Activated CD4-positive, alpha-beta T cell treated with anti-CD3 and anti-CD28 coated beads, Interleukin-2, amount 50 U/mL, for 24 hours (primary cell): ENCODE measurements around the gene DCTN1.
A peak's percentile ranks its signal among the peaks of the same experiment; 100 is the strongest.

Experiments
- DNase-seq, 2 donors: peaks; one replicate each; pipeline ENCODE4 v3.0.0-alpha.2; 2020; ENCODE audit warnings: low read depth in 1 of 2, low spot score in 1 of 2

Gene DCTN1

DNA sequence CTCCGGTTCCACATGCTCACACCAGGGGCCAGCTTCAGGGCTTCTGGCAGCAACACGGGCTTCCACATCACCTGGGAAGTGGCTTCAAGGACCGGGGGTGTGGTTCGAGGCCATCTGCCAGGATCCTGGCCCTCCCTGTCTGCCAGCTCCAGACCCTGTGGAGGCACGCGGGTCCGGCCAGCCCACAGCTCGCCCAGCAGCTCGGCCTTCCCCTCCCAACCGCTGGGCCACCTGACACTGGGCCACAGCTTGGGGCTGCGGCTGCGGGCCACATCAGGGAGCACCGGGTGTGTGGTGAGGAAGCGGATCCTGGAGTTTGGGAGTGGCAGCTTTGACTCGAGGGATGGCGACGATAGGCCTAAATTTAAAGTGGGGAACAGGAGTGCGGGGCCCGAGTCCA is 34.3 kb upstream of the DCTN1 start:
- DNase-seq, result no peak

DNA sequence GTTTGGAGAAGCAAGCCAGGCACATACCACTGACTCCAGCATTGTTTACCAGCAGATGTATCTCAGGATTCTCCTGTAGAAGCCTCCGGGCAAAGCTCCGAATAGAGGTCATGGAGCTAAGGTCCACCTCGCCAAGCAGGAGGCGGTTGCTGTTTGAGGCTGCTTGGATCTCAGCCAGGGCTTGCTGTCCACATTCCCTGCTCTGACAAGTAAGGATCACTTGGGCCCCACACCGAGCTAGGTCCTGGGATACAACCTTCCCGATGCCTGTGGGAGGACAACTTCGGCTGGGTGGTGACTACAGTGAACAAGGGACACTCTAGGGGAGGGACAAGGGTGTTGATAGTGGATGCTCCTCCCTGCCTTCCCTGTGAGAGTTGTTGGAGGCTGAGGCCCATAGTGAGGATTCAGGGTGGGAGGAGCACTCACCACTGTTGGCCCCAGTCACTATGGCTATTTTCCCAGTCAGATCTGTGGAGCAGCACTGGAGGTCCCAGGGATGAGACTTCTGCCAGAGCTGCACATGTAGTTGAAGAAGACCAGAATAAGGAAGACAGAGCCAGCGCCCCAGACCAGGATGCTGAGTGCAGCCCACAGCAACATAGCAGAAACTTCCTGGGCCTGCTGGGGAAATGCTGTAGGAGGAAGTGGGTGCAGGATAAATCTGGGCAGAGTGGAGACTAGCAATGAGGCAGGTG is 33.0 kb upstream of the DCTN1 start:
- no peak for DNase-seq

DNA sequence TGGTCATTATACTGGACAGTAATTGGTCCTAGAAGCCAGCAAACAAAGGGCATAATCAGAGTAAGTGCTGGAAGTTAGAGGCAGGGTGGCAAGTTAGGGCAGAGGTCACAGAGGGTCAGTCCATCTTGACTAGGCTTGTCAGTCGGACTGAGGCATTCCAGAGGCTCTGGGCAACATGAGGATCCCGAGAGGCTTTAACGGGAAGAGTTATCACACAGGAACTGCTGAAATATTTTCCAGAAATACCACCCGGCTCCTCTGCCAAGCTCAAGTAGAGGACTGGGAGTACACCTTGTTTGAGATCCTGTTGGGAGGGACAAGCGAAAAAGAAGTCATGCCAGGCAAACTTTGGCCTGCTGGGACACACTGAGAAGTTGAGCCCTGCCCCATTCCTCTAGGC is 27.6 kb upstream of the DCTN1 start:
- no peak for DNase-seq

DNA sequence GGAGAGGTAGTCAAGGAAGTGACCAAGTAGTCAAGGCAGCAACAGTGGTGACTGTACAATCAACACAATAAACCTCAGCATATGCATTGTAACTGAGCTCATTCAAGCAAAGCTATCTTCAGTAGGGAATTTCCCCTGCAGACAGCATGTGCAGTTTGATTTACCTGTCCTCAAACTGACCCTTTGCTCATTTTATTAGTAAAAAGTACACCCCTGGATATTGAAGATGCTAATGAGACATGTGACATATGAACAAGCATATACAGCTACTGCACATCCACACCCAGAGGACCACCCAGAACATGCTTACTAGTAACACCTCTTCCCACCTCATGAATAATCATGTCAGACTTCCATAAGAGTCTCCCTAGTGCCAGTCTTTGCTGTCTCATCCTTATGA is 25.9 kb upstream of the DCTN1 start:
- DNase-seq, result no peak

DNA sequence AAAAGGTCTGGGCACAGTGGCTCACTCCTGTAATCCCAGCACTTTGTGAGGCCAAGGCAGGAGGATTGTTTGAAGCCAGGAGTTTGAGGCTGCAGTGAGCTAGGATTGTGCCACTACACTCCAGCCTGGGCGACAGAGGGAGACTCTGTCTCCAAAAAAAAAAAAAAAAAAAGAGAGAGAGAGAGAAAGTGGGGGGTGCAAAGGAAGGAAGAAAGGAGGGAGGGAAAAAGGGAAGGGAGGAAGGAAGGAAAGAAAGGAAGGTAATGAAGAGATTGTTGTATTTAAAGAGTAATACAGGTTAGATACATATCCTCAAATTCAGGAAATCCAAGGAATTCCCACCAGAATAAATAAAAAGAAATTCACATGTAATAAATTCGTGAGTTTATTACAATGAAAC is 21.8 kb upstream of the DCTN1 start:
- no peak for DNase-seq

DNA sequence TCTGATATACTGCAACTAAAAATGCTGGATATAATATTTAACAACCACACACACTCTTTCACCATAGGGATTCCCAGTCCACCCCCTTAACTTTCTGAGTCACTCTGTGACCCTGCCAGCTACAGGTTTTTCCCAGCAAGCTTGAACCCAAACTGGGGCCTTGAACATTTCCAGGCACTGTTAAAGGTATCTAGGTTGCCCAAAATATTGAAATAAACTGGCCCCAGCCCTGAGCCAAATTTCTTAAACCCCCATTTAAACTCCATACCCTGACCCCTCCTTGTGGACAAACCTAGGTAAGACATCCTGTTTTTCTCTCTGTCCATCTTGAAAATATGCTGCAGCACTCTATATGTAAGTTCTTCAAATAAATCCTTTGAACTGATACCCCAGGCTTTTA is 19.7 kb upstream of the DCTN1 start:
- DNase-seq, result no peak

DNA sequence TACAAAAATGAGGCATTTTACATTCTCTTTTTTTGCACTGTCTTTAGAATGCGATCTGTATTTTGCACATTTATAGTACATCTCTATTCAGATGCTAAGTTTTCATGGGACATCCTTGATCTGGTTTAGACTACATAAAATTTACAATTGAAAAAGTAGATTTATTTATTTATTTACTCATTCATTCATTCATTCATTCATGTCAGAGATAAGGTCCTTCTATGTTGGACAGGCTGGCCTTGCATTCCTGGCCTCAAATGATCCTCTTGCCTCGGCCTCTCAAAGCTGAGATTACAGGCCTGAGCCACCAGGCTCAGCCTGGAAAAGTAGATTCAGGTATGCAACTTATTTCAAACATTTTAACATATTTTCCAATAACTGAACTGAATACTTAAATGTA is 16.0 kb upstream of the DCTN1 start:
- DNase-seq, result no peak

DNA sequence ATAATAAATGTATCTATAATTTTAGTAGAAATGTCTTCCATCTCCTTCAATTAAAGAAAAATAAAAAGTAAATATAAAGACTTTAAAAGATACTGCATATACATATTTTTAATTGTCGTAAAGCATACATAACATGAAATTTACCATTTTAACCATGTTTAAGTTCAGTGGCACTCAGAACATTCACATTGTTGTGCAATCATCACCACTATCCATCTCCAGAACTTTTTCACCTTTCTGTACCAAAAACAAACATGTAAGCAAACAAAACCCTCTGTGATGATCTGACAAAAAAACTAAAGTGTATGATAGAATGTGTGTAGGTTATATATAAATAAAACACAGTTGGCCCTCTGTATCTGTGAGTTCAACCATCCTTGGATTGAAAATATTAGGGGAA is 13.4 kb upstream of the DCTN1 start:
- DNase-seq, result no peak

DNA sequence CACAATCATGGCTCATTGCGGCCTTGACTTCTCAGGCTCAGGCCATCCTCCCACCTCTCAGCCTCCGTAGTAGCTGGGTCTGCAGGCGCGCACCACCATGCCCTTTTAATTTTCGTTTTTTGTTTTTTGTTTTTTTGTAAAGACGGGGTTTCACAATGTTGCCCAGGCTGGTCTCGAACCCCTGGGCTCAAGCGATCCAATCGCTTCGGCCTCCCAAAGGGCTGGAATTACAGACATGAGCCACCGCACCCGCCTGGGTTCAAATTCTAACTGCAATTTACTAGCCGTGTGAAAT is 12.3 kb upstream of the DCTN1 start:
- DNase-seq, result no peak

DNA sequence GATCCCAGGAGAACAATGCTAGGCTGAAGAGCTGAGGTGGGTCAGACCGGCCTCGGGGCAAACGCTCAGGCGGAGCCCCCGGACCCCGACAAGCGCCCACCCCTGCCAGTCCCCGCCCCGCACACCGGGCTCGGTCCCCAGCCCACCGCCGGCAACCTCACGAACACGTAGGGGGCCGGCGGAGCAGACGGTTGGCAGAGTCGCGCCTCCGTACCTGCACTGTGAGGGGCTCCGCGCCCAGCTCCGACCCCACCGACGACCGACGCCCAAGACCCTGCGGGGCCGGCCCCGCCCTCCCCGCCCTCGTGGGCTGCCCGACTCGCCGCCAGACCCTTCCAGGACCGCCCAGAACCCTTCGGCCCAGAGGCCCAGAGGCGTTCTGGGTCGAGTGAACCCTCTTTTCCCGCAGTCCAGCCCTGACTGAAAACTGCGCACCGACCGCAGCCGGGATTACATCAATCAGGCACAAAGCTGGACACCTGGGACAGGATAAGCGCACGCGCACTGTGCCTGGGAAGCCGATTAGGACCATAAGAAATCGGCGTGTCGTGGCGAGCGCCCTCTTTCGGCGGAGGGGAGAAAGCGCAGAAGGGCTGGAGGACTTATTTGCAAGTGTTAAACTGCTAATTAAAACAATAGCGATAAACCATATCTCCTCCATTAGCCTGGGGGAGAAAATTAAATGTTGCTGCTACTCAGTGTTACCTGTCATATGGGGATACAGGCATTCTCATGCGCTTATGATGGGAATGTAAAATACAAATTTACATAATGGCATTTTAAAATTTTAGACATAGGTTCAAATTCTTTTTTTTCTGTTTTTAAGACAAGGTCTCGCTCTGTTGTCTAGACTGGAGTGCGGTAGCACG is 11.7 kb upstream of the DCTN1 start:
- DNase-seq, result peak; percentile 96 to 97

DNA sequence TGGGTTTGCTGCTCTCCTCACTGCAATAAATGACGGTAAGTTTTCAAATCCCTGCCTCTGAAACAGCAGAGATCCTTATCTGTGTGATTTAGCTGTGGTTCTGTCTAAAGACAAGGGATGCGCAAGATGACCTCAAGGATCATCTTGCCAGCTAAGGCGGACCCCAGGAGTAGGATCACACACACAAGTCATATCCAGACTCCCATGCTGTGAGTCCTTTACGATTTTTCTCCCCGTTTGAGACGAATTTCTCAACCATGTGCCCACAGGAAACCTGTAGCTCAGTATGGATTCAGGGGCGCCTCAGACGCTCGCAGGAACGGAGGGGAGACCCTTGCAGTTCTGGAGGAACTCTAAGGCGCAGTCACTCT is 11.1 kb upstream of the DCTN1 start:
- no peak for DNase-seq

DNA sequence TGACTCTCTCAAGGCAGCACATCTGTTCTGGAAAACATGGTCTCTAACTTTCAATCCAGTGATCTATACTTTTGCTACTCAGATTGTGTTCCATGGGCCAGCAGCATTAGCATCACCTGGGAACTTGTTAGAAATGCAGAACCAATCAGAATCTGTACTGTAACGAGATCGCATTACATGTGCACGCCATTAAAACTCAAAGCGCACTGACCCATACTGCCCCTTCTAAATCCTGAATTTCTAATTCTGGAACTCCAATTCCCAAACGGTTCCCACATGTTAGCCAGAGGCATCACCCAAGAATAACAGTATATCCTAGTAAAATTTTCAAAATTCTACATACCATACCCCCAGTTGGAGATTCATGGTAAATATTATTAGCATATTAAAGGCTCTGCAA is 10.5 kb upstream of the DCTN1 start:
- DNase-seq, result no peak

DNA sequence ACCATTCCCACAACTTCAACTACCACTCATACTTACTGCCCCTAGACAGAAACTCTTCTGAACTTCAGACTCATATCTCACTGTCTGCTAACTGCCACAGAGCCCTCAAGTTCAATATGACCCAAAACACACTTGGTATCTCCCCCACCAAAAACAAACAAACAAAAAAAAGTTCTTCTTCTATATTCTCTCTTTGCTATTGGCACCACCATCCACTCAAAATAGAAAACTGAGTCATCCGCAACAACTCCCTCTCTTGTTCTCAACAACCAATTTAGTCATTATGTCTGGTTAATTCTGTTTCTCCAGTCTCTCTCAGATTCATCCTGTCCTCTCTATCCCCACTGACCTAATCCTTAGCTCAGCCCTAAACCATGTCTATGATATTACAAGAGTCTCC is 7.2 kb upstream of the DCTN1 start:
- DNase-seq, result no peak

DNA sequence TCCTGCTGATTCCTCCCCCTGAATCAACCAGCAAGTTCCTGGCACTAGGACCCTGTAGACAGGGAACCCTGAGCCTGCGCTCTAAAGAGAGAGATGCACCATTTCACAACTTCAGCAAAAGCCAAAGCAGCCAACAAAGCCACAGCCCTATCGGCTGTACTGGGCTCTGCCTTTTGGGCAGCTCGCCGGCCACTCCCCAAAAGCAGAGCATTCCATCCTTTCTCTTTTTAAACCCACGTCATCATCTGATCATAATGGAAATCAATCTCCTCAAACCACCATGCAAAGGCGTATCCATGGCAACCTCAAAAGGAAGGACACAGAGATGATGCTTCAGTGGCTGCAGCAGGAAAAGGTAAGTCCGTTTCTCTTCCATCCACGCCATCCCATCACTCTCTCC is 5.3 kb upstream of the DCTN1 start:
- no peak for DNase-seq

DNA sequence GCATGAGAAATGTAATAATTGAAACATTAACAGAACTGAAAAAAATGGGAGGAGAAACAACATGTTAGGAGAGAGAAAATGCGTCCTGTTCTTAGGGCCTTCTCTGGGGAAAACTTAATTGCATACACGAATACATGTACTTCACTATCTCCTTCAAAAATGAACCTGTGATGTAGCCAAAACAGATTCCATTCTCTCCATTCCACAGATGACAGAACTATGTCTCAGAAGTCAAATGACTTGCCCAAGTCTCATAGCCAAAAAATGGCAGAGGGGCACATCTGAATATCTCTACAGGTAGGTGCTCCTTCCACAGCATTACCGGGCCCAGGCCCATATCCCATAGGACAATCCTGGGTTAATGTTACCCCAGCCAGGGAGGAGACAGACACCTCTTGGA is 3.9 kb upstream of the DCTN1 start:
- no peak for DNase-seq

DNA sequence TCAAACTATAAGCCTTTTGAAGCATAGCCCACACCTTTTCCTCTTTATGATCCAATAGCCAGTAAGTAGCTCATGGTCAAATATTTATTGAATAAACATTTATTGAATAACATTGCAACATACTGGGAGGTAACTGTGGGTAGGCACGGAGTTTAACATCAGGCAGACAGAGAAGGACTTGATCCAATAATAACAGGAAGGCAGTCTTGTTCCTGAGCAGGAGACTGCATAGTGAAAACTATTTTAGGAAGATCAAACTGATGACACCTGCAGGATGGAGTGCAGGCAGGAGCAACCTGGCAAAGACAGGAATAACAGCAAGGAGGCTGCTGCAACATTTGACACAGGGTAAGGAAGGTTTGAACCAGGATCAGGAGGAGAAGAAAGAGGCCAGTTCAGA is 3.1 kb upstream of the DCTN1 start:
- DNase-seq, result no peak

DNA sequence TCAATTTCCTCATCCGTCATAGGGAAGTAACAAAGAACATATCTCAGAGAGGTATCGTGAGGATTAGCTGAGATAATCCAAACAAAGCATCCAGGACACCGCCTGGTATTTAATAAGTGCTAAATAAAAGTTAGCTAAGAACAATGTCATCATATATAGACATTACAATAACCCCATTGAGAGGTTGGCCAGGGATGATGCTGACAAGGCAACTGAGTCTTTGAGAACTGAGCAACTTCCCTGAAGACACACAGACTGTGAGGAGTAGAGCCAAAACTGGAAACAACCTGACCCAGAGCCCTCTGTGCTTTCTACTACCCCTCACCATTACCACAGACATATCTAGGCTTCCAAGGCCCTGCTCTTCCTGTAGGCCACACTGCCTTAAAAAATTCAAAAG is 1.6 kb upstream of the DCTN1 start:
- DNase-seq, result no peak

DNA sequence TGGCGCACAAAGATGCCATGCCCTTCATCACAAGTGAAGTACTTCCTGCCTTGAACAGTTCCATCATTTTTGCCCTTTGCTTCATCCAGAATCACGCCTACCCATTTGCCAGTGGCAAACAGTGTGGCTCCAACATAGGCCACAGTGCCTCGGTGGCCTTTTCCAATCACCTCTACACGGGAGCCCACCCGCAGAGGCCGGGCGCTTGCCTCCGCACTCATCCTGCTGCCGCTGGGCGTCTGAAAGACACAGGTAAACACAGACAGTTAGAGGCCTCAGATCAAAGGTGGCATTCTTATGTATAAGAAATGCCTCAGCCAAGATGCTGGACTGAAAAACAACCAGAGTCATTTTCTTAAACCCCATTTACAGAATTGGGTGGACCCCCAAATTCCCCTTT is 2.1 kb downstream of the DCTN1 start:
- no peak for DNase-seq

DNA sequence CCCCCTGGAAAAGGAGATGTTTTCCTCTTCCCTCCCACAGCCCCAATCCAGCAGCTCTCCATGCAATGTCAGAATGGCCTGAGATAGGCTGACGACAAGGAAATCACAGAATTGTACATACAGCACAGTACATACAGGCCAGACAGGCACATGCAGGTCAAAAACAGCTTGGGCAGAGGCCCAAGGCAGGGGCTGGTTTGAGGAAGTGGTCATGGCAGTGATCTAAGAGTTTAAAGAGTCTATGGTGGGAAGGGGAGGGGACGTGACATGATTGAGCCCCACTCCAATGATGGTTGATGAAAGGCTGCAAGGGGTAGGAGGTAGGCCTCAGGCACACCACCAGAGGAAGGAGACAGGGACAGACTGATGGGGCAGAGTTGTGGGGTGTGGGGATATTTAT is 4.3 kb downstream of the DCTN1 start:
- DNase-seq, result no peak

DNA sequence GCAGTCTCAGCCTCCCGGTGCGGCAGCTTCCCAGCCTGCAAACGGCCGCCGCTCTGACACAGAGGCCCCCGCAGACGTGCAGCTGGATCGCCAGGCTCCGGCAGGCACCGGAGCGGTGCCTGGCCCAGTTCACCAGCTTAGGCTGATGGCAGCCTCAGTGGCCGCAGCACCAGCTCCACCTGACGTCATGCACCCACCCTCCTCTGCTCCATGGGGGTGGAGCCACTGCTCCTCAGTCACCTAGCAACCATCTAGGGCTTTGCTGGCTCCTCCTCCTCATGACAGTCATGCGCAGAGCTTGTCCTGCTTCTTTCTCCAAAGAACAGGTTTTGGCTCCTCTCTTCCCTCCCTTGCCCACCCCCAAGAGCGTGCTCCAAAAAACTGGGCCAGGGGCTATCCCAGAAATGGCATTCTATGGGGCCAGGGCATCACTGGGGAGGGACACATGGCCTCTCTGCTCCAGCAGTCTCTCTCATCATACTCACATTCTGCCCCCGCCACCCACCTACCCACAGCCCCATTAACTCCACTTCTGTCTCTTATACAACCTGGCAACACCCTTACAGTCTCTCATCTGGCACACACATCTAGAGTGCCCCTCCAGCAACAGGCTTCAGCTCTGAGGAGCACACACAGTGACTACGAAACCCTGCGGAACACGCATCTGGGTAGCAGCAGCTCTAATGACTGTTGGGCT is 5.5 kb downstream of the DCTN1 start:
- DNase-seq, result no peak

DNA sequence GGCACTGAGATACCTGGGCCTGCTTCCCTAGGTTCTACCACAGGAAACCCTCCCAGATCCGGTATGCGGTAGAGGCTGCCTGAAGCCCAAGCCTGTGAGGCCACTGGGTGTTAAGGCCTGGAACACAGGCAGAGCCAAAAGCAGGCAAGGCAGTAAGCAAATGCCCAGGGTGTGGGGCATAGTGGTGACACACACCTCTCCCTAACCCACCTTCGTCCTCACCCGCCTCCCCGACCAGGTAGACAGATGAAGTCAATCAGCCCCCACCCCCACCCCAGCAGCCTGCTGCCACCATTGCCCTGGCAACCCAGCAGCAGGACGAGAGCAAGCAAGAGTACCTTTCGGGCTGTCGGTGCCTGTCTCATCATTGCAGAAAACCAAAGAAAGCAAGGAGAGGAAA is 6.1 kb downstream of the DCTN1 start:
- no peak for DNase-seq

DNA sequence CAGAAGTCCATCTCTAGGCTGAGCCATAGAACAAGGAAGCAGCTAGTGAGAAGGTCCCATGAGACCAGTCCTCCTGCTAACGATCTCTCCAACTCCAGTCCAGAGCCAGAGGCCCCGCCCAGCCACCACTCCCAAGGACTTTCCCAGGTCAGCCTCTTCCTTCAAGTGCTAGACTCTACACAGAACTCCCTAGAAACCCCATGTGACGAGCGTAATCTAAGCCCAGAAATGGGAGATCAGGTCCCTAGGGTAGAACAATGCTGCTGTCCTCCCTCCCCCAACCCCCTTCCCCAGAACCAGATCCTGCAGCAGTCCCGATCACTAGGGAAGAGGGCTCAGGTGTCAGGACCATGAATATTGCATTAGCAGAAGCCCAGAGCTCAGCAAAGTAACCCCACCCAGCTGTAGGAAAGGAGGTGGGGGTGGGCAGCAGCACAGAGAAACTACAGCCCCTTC is 6.9 kb downstream of the DCTN1 start:
- no peak for DNase-seq
